HG03442 (cell line): ENCODE results near the gene CD86.

ENCODE experiments used
- ATAC-seq: cut with Tn5 transposase; IDR thresholded peaks from one replicate; pipeline ENCODE4 v1.9.1; 2021; ENCODE audit warnings: mild to moderate bottlenecking, moderate library complexity; ENCODE audit not compliant: unreplicated experiment

The CD86 gene

GRCh38 chr3:122058294-122058693 is 3.1 kb downstream of the CD86 start:
- ATAC-seq: peak; percentile 33

GRCh38 chr3:122060040-122060698 is 5.0 kb downstream of the CD86 start:
- ATAC-seq: no peak

GRCh38 chr3:122063908-122064307 is 8.7 kb downstream of the CD86 start:
- ATAC-seq: no peak

GRCh38 chr3:122064326-122064725 is 9.2 kb downstream of the CD86 start:
- no peak for ATAC-seq

DNA sequence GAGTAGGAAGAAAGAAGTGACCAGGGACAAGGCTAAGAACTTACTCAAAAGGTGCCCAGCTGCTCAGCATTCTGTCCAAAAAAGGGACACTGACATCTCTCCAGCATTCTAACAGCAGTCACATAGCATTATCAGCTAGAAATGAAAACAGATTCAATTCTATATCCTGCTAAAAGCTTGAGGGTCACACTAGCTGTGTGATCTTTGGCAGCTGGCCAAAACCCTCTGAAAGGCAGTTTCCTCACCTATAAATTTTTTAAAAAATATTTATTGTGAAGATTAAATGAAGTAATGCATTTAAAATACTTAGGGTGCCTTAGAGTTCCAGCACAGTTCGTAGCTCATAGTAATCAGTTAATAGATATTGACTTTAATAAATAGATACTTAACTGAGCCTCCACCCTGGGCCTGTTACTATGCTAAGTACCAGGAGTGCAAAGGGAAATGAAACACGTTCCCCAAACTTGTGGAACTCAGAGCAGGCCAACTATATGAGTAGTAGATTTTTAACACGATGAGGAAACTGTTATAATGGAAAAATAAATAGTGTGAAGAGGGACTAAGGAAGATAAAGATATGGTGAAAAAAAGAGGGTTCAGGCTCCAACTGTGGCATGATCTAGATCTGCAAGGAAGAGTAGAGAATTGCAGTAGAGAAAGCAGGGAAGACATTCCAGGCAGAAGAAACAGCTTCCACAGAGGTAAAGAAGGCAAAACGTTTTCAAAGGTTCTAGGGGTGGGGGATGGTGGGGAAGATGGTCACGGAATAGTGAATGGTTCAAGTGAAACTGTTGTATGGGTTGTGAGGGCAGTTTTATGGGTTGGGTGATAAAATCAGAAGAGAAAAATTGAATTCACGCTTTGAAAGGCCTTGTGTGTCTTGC is 11.4 kb downstream of the CD86 start:
- ATAC-seq: no peak

DNA sequence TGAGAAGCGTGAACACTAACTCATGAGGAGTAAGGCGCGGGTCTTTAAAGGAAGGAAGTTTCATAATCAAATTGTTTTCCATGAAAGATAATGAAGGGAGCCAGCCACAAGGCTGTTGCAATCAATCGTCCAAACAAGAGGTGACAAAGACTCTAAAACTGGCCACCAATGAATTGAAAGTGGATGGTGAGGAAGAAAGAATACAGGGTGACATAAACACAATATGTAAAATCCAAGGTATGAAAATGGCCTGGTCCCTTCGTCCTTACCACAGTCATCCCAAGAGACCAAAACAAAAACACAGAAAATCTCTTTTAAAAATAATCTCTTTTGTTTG is 12.0 kb downstream of the CD86 start:
- peak; percentile 46 for ATAC-seq

DNA sequence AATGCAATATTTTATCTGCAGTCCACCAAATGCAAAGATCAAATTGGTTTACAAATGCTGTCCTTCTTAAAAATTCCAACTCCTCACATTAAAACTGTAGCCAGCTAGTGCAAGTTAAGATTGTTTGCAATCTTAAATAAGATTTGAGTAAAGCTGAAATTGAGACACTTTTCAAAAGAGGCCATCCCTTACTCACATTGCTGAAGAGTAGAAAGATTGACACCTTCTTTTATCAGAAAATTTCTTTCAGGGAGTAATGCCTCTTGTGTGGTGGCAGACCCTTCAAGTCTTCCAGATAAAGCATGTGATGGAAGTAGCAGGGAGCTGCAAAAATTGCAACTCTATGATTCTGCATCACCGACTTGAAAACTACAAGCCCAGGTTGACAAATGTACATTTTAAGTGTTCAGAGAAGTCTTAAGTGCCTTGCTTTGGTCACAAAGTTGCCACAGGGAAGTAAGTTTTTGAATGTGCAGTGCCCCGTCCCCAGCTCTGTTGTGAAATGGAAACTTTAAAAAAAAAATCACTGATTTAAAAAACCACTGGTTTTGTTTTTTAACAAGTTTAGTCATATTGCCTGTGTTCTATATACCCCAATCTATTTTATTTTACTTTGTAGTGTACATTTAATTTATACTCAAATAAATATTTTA is 12.6 kb downstream of the CD86 start:
- peak; percentile 28 for ATAC-seq

GRCh38 chr3:122074621-122075265 is 19.6 kb downstream of the CD86 start:
- ATAC-seq: peak; percentile 61

- ATAC-seq: no peak
Observed at GRCh38 chr3:122076491-122077292, 21.5 kb downstream of the CD86 start.

GRCh38 chr3:122077293-122078234 is 22.4 kb downstream of the CD86 start:
- ATAC-seq: no peak

GRCh38 chr3:122078235-122078935 is 23.2 kb downstream of the CD86 start:
- ATAC-seq: no peak

DNA sequence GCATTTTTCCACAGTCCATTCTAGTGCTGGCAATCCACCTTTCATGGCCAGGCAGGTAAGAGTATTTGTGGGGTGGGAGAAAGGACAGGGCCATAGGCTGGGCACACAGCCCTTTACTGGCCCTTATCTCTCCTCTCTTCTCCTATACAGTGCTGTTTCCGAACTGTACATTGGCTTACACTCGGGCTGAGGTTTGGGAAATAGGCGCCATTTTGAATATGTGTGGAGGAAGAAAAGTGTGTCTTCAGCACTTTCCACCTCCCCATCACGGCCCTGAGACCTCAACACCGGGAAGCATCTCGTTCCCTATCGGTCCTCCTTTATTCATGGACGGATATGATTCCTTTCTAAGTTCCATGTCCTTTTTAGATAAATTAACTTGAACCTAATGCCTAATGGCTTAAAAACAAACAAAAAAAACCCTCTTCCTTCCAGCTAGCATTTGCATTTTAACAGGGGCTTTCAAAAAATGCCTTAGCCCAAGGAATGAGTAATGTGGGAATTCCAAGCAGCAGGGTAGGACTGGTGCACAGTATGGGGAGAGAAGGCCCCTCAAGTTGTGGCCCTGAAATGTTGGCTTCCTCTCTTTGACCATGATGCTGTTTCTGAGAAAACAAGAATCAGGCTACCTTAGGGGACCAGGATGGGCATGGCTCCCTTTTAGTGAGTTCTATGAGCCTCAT is 24.5 kb downstream of the CD86 start:
- ATAC-seq: no peak

DNA sequence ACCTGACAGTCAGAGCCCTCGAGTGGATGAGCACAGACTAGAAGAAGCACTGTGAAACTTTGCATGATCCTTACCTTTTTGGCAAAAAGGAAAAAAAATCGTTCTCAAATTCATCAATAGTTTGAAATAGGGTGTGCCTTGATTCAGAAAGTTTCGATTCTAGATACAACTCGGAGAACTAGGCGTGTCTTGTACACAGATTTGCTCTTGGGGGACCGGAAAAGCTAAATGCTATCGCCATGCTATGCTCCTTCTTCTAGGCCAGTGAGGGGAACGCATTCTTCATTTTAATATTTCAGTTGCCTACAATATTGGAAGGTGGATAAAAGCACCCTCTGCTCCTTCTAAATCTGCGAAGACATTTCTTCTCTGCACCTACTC is 25.0 kb downstream of the CD86 start:
- no peak for ATAC-seq

DNA sequence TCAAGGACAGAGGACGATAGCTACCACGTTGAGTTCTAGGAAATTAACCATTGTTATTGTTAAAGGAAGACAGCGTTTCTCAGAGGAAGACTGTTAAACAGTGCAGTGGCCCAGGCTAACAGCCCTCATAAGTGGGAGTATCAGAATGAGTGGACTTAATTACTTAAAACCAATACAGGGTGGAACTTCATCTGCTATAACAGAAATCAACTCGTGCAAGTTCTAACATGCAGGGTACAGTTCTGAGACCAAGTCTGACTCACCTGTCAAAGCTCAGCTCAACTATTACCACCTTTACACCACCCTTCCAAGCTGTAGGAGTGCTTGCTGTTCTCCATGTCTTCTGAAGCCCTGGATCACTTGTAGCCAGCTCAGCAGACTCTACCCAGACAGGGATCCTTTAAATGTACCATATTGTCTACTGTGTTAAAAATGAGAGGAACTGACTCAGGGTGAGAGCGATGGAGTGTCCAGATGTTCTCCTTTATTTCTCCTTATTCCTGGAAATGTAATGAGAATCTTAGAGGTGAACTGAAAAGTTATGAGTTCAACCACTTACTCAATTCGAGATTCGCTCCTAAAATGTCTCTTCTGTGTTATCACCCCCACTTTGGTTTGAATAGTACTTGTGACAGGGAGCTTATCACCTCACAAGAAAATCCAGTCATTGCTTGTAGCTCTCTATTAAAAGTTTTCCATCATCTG is 26.5 kb downstream of the CD86 start:
- peak; percentile 42 for ATAC-seq

GRCh38 chr3:122082357-122082756 is 27.2 kb downstream of the CD86 start:
- no peak for ATAC-seq

GRCh38 chr3:122084799-122085198 is 29.6 kb downstream of the CD86 start:
- no peak for ATAC-seq

GRCh38 chr3:122085673-122086072 is 30.5 kb downstream of the CD86 start:
- ATAC-seq: no peak

DNA sequence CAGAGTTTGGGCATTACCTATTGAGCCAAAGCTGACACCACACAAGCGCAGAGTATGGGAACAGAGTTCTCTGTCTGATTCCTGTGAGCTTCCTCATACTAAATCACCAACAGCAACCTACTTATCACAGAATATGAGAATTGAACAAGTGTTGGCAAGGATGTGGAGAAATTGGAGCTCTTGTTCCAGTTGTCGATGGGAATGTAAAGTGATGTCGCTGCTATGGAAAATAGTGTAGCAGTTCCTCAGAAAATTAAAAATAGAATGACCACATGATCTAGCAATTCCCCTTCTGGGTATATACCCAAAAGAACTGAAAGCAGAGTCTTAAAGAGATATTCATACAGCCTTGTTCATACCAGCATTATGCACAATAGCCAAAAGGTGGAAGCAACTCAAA is 33.4 kb downstream of the CD86 start:
- no peak for ATAC-seq
